ENCODE data around the gene PSMG2.

GRCh38 chr18:12745095-12745795 is 42.4 kb downstream of the PSMG2 start:
- no peak for TF ChIP-seq CTCF (IDR thresholded peaks at IDR 0.05)
- no peak for TF ChIP-seq POLR2A (IDR thresholded peaks at IDR 0.05)

All from heart left ventricle (tissue), 13 donors.